Fibroblast of lung (primary cell): ENCODE results near the gene ABCG5. TPM values are rescaled to one million over a fixed set of nuclear protein-coding genes. Genes with fewer than 3 reads are reported as not detected.

Experiments
- DNase-seq, 2 donors: peaks; one replicate each; pipeline versions ENCODE4 v3.0.0 to v3.0.0-alpha.2; 2010; ENCODE audit warnings: low read depth in 2 of 2
- H2AFZ ChIP-seq: 2 replicates; pipeline ENCODE4 v1.5.1; 2012; ENCODE audit warnings: low read length, control low read depth, inconsistent platforms
- H3K27ac ChIP-seq: 2 replicates; pipeline ENCODE4 v1.5.1; 2011; ENCODE audit warnings: low read length, control low read depth; ENCODE audit not compliant: insufficient read depth
- H3K27me3 ChIP-seq: 2 replicates; pipeline ENCODE4 v1.5.1; 2011; ENCODE audit warnings: mild to moderate bottlenecking, low read length; ENCODE audit not compliant: control insufficient read depth, insufficient read depth
- H3K36me3 ChIP-seq: 2 replicates; pipeline ENCODE4 v1.5.1; 2011; ENCODE audit warnings: low read length; ENCODE audit not compliant: control insufficient read depth, insufficient read depth
- H3K4me1 ChIP-seq: 2 replicates; pipeline ENCODE4 v1.5.1; 2011; ENCODE audit warnings: low read length; ENCODE audit not compliant: control insufficient read depth, insufficient read depth; ENCODE audit errors: extremely low read depth
- H3K4me2 ChIP-seq: 2 replicates; pipeline ENCODE4 v1.5.1; 2011; ENCODE audit warnings: low read length, control low read depth; ENCODE audit not compliant: insufficient read depth; ENCODE audit errors: extremely low read depth
- H3K4me3 ChIP-seq, 4 experiments: fragments of 200-600 bp in 1 of 4; sonication (generic) in 1 of 4; replicated peaks in 1 of 4; 2 replicates each; pipeline ENCODE4 v1.5.1; 2011 to 2016; ENCODE audit warnings: low read length in 4 of 4, low read depth in 3 of 4, mild to moderate bottlenecking in 3 of 4, control low read depth in 2 of 4, inconsistent platforms in 1 of 4, mixed read lengths in 1 of 4; ENCODE audit not compliant: insufficient read depth in 1 of 4; ENCODE audit errors: control extremely low read depth in 1 of 4
- H3K79me2 ChIP-seq: 2 replicates; pipeline ENCODE4 v1.5.1; 2012; ENCODE audit warnings: mild to moderate bottlenecking, low read length, inconsistent platforms; ENCODE audit not compliant: control insufficient read depth, insufficient read depth
- H3K9ac ChIP-seq: 2 replicates; pipeline ENCODE4 v1.5.1; 2011; ENCODE audit warnings: mild to moderate bottlenecking, low read length, control low read depth; ENCODE audit not compliant: insufficient read depth
- H3K9me3 ChIP-seq: 2 replicates; pipeline ENCODE4 v1.5.1; 2012; ENCODE audit warnings: low read depth, low read length; ENCODE audit not compliant: control insufficient read depth, insufficient read depth
- H4K20me1 ChIP-seq: 2 replicates; pipeline ENCODE4 v1.5.1; 2011; ENCODE audit warnings: low read length; ENCODE audit not compliant: control insufficient read depth, insufficient read depth; ENCODE audit errors: extremely low read depth
- EZH2 ChIP-seq: IDR thresholded peaks from 2 replicates; pipeline ENCODE4 v1.5.1; 2012; ENCODE audit warnings: low read length, control low read depth, mild to moderate bottlenecking; ENCODE audit errors: missing control alignments
- polyA plus RNA-seq, 2 donors: library from polyadenylated mRNA; depleted of rRNA in 1 of 2; stranded (reverse) in 1 of 2; unstranded in 1 of 2; fragments of >200 nt; gene quantifications; 2 replicates each; pipeline ENCODE4 v1.2.1, GENCODE V29; 2011 to 2012; ENCODE audit warnings: missing spikeins in 1 of 2
- total RNA-seq: library from RNA; depleted of rRNA; stranded (reverse); fragments of >200 nt; gene quantifications from 2 replicates; pipeline ENCODE4 v1.2.1, GENCODE V29; 2014
- TF ChIP-seq, protein P1 (sequence below), 2 donors: IDR thresholded peaks in 1 of 2; conservative IDR thresholded peaks in 1 of 2; 1 replicate in 1 of 2; 2 replicates in 1 of 2; pipeline ENCODE4 v1.5.1; 2011 to 2012; ENCODE audit warnings: low read length in 2 of 2, control low read depth in 1 of 2, inconsistent platforms in 1 of 2, low read depth in 1 of 2, mild to moderate bottlenecking in 1 of 2

Gene ABCG5
- total and polyA plus RNA-seq, 2 donors (not counting 1 experiment from before 2014, with no cell fraction given): not detected

GRCh38 chr2:43812947-43813346 is 25.7 kb downstream of the ABCG5 start:
- no peaks in the 10 kb centered on the region for H3K9me3 ChIP-seq

DNA sequence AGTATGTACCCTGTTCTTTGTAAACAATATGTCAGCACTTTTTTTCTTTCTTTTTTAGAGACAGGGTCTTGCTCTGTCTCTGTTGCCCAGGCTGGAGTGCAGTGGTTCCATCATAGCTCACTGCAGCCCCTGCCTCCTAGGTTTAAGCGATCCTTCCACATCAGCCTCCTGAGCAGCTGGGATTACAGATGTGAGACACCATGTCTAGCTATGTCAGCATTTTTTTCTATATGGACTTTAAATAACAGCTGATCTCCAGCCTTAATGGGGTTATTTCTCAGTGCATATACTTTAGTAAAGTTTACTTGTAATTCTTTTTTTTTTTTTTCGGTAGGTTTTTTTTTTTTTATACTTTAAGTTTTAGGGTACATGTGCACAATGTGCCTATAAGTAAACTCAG is 26.6 kb downstream of the ABCG5 start:
- DNase-seq: no peak
- H3K27me3 ChIP-seq: no peaks in the 10 kb centered on the region
- H3K79me2 ChIP-seq: no peaks in the 10 kb centered on the region
- no peaks in the 10 kb centered on the region for H3K9me3 ChIP-seq
- H3K27ac ChIP-seq: no peak overlapping the region
- H3K4me2 ChIP-seq: no peak overlapping the region
- TF ChIP-seq, protein P1, sequence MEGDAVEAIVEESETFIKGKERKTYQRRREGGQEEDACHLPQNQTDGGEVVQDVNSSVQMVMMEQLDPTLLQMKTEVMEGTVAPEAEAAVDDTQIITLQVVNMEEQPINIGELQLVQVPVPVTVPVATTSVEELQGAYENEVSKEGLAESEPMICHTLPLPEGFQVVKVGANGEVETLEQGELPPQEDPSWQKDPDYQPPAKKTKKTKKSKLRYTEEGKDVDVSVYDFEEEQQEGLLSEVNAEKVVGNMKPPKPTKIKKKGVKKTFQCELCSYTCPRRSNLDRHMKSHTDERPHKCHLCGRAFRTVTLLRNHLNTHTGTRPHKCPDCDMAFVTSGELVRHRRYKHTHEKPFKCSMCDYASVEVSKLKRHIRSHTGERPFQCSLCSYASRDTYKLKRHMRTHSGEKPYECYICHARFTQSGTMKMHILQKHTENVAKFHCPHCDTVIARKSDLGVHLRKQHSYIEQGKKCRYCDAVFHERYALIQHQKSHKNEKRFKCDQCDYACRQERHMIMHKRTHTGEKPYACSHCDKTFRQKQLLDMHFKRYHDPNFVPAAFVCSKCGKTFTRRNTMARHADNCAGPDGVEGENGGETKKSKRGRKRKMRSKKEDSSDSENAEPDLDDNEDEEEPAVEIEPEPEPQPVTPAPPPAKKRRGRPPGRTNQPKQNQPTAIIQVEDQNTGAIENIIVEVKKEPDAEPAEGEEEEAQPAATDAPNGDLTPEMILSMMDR (conservative IDR thresholded peaks at IDR 0.05 in 1 of 2, IDR thresholded peaks at IDR 0.05 in 1 of 2; ENCODE audit: low read depth in 1 of 2, low read length in 2 of 2): no peak
- no peak for TF ChIP-seq EZH2
- no peaks in the 10 kb centered on the region for H4K20me1 ChIP-seq
- H2AFZ ChIP-seq: no peak overlapping the region
- no peaks in the 10 kb centered on the region for H3K4me1 ChIP-seq
- H3K9ac ChIP-seq: no peak overlapping the region
- no peak overlapping the region for H3K4me3 ChIP-seq
- no peaks in the 10 kb centered on the region for H3K36me3 ChIP-seq

More at GRCh38 chr2:43812947-43813346, 25.7 kb downstream of the ABCG5 start:
- Histone ChIP-seq H3K4me1 (no peaks in the 10 kb centered on the region), H3K4me3 (no peak overlapping the region), H3K36me3 (no peaks in the 10 kb centered on the region), H4K20me1 (no peaks in the 10 kb centered on the region), H3K79me2 (no peaks in the 10 kb centered on the region), H3K9ac (no peak overlapping the region), H3K4me2 (no peak overlapping the region), H2AFZ (no peak overlapping the region), H3K27ac (no peak overlapping the region), H3K27me3 (no peaks in the 10 kb centered on the region)
- TF ChIP-seq, protein P1 (conservative IDR thresholded peaks at IDR 0.05 in 1 of 2, IDR thresholded peaks at IDR 0.05 in 1 of 2; ENCODE audit: low read depth in 1 of 2, low read length in 2 of 2): no peak
- DNase-seq: no peak

DNA sequence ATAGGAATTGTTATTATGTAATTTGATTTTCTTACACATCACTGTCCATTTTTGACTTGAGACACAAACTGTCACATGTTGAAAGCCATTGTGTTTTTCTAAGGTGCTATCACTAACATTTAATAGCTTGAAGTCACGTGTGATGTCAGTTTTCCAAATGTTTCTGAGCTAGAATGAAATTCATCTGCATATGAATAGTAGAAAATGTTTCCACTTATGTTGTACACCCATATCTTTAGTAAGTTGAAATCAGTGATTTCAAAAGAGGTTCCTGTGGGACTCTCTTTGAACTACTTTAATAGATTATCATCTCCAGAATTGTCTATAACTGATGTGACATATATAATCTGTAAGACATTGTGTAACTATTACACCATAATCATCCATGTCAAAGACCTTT is 27.8 kb downstream of the ABCG5 start:
- no peaks in the 10 kb centered on the region for H3K79me2 ChIP-seq
- no peak for TF ChIP-seq EZH2
- TF ChIP-seq, protein P1 (conservative IDR thresholded peaks at IDR 0.05 in 1 of 2, IDR thresholded peaks at IDR 0.05 in 1 of 2; ENCODE audit: low read depth in 1 of 2, low read length in 2 of 2): no peak

More for the DNA sequence above, 27.8 kb downstream of the ABCG5 start:
- H3K36me3 ChIP-seq: no peaks in the 10 kb centered on the region
- no peak overlapping the region for H3K27ac ChIP-seq
- no peaks in the 10 kb centered on the region for H3K4me1 ChIP-seq
- H3K4me2 ChIP-seq: no peak overlapping the region
- no peak overlapping the region for H3K4me3 ChIP-seq
- no peaks in the 10 kb centered on the region for H3K9me3 ChIP-seq
- H2AFZ ChIP-seq: no peak overlapping the region
- DNase-seq: no peak
- no peak overlapping the region for H3K9ac ChIP-seq
- H4K20me1 ChIP-seq: no peaks in the 10 kb centered on the region
- H3K27me3 ChIP-seq: no peaks in the 10 kb centered on the region
